Left lung (tissue), 10 donors: ENCODE measurements around the gene VWA5B2. TPM values are rescaled to one million over a fixed set of nuclear protein-coding genes. Genes with fewer than 3 reads are reported as not detected.

Experiments
- ATAC-seq: fragments of 200-7000 bp; cut with Tn5 transposase; one replicate; pipeline ENCODE4 v1.9.1; 2020; ENCODE audit warnings: moderate library complexity
- DNase-seq, 4 donors: peaks; one replicate each; pipeline ENCODE4 v3.0.0-alpha.2; 2013 to 2020
- H3K27ac ChIP-seq, 2 donors: fragments of 200-600 bp; sonication (generic) in 1 of 2; one replicate each; pipeline versions ENCODE4 v1.5.0 to v1.8.0; 2020 to 2021
- H3K27me3 ChIP-seq, 2 donors: fragments of 200-600 bp; sonication (generic) in 1 of 2; one replicate each; pipeline versions ENCODE4 v1.5.0 to v1.8.0; 2020 to 2021
- H3K36me3 ChIP-seq, 2 donors: fragments of 200-600 bp; sonication (generic) in 1 of 2; one replicate each; pipeline versions ENCODE4 v1.5.0 to v1.8.0; 2020 to 2021
- H3K4me1 ChIP-seq, 2 donors: fragments of 200-600 bp; one replicate each; pipeline ENCODE4 v1.8.0; 2021
- H3K4me3 ChIP-seq, 2 donors: fragments of 200-600 bp; sonication (generic) in 1 of 2; one replicate each; pipeline versions ENCODE4 v1.5.0 to v1.8.0; 2020 to 2021; ENCODE audit warnings: mild to moderate bottlenecking in 1 of 2
- H3K9me3 ChIP-seq, 2 donors: fragments of 200-600 bp; sonication (generic) in 1 of 2; one replicate each; pipeline versions ENCODE4 v1.5.0 to v1.8.0; 2020 to 2021
- intact Hi-C, 2 donors: fragments of 100-400 bp; cut with DNase I; formaldehyde crosslinking; loops; one replicate each; pipeline versions ENCODE4 v1.11.2 to v1.14.2; 2022
- polyA plus RNA-seq, 6 donors: library from polyadenylated mRNA; unstranded; fragments of 120-200 nt; gene quantifications; one replicate each; pipeline ENCODE4 v1.2.1, GENCODE V29; 2013; ENCODE audit not compliant: insufficient read length in 6 of 6
- total RNA-seq, 2 donors: library from RNA; stranded (reverse); fragmentation: NEBNext Ultra II Directional; extraction: Animal tissue kit (Norgen Biotek cat#: 25700); gene quantifications; one replicate each; pipeline ENCODE4 v1.2.1, GENCODE V29; 2021
- TF ChIP-seq, protein P1 (sequence below), 2 donors: fragments of 200-600 bp; sonication (generic) in 1 of 2; IDR thresholded peaks; one replicate each; pipeline versions ENCODE4 v1.5.0 to v1.8.0; 2021; ENCODE audit warnings: antibody characterized with exemption in 2 of 2
- donor health status: DM: no; HTN: yes; CAD: no.
- donor health status: DM: no; HTN: no; CAD: no.

Gene VWA5B2
- total and polyA plus RNA-seq, 8 donors: 0.31 to 2.4 (median 1.4) TPM; not detected in 1

DNA sequence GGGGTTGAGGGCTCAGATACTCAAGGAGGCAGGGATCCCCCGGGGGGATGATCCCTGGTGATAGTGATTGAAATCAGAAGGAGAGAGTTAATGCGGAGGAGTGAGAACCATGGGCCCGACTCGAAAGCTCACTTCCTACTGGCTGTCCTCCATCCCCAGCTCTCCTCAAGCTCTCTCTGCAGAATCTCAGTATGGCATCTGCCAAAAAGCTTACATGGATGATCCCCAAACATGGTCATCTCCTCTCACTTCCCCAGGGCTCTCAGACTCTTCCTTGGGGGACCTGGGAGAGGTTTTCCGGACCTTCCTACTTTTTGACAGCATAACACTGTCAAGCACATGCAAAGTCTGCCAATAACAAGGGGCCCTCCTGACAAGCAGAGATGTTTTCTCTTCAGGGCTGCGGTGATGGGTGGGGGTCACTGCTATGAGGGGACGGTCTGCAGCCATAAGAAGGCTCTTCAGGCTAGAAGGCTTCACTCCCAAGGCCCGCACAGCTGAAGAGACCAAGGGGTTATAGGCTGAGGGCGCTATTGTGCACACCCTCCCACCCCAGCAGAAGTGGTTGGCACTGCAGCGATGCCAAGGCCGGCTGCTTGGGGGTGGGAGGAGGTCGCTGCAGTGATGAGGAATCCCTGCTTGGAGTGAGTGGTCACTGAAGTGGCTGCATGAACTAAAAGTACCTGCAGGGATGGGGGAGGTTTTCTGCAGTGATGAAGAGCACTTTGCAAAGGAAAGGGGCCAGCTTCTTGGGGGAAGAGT, 828 bp upstream of the VWA5B2 start:
- Histone ChIP-seq H3K27ac (no peak overlapping the region), H3K4me3 (peak overlapping the region in 1 of 2 donors; percentile 40), H3K9me3 (no peaks in the 10 kb centered on the region), H3K4me1 (peaks cover 12 to 23% of the 10 kb centered on the region in 2 donors), H3K27me3 (peaks cover 46 to 88% of the 10 kb centered on the region in 2 donors), H3K36me3 (no peaks in the 10 kb centered on the region)
- intact Hi-C loops: no loop called here
- DNase-seq: peak in 1 of 4 donors; percentile 28
- no peak for ATAC-seq
- TF ChIP-seq, protein P1, sequence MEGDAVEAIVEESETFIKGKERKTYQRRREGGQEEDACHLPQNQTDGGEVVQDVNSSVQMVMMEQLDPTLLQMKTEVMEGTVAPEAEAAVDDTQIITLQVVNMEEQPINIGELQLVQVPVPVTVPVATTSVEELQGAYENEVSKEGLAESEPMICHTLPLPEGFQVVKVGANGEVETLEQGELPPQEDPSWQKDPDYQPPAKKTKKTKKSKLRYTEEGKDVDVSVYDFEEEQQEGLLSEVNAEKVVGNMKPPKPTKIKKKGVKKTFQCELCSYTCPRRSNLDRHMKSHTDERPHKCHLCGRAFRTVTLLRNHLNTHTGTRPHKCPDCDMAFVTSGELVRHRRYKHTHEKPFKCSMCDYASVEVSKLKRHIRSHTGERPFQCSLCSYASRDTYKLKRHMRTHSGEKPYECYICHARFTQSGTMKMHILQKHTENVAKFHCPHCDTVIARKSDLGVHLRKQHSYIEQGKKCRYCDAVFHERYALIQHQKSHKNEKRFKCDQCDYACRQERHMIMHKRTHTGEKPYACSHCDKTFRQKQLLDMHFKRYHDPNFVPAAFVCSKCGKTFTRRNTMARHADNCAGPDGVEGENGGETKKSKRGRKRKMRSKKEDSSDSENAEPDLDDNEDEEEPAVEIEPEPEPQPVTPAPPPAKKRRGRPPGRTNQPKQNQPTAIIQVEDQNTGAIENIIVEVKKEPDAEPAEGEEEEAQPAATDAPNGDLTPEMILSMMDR (IDR thresholded peaks at IDR 0.05): no peak

DNA sequence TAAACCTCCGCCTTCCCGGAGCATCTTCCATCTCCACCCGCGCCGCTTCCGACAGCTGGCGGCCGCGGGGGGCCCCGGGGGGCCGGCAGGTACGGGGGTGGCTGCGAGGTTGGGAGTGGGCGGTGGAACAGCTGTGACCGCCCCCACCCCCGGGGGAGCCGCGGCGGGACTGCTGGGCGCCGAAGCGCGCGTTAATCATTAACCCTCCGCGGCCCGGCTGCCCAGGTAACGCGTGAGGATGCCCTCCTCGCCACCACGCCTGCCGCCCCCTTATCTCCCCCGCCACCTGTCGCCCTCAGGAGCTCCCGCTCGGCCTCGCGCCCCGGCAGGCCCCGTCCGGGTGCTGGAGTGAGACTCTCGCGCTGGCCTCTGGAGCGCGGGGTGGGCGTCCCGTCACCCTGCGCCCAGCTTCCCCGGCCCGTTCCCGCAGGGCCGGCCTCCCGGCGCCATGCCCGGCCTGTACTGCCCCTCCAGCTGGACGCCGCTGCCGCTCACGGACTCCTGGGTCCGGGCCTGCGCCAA, 757 bp downstream of the VWA5B2 start:
- ATAC-seq: no peak
- Histone ChIP-seq H3K36me3 (no peaks in the 10 kb centered on the region), H3K27me3 (peaks cover 46 to 99% of the 10 kb centered on the region in 2 donors), H3K4me1 (peaks cover 12 to 23% of the 10 kb centered on the region in 2 donors), H3K9me3 (no peaks in the 10 kb centered on the region), H3K27ac (no peak overlapping the region), H3K4me3 (peak overlapping the region; percentile 27 to 40)
- DNase-seq: peak in 1 of 4 donors; percentile 63
- TF ChIP-seq, protein P1 (IDR thresholded peaks at IDR 0.05): no peak
- intact Hi-C loops: loop anchor here in 1 of 2 donors (10.0 kb wide), 1 partner anchor 85 kb away; no protein-coding TSS in a partner anchor

DNA sequence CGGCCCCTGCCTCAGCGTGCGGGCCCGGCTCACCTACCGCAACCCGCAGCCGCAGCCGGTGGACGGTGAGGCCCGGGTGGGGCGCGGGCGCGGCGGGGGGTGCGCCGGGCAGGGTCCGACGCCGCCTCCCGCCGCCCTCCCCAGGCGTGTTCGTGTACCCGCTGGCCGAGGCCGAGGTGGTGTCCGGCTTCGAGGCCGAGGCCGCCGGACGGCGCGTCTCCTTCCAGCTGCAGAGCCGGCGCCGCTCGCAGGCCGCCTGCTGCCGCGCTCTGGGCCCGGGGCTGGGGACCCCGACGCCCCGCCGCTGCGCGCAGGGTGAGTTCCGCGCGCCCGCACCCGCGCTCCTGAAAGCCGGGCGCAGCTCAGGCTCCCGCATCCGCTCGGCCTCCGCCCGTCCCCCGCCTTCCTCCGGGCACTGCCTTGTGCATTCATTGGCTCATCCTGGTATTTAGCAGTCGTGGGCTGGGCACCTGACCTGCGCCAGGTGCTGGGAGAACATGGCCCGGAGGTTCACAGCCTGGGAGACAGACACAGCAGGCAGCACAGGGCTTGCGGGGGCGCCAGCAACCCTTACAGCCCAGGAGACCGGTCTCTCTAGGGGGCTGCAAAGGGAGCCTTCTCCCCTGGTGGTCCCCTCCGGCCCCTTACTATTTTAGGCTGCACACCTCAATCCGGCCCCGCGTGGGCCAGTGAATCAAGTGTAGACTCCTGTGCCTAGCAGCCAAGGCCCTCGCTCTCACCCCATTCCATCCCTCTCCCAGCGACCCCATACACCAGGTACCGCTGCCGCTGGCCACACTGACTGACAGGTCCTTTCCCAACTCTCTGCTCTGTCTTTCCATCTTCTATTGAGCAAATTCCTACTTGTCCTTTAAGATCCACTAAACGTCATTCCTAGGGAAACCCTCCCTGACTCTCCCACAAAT, 1.5 kb downstream of the VWA5B2 start:
- Histone ChIP-seq H3K4me1 (peaks cover 12 to 23% of the 10 kb centered on the region in 2 donors), H3K36me3 (no peaks in the 10 kb centered on the region), H3K27ac (no peak overlapping the region), H3K9me3 (no peaks in the 10 kb centered on the region), H3K27me3 (peaks cover 46 to 92% of the 10 kb centered on the region in 2 donors), H3K4me3 (peak overlapping the region in 1 of 2 donors; percentile 40)
- TF ChIP-seq, protein P1 (IDR thresholded peaks at IDR 0.05): no peak
- DNase-seq (peak in 1 of 4 donors; percentile 78), ATAC-seq (peak; percentile 26)
- intact Hi-C loops: loop anchor here in 1 of 2 donors (10.0 kb wide), 1 partner anchor 86 kb away; no protein-coding TSS in a partner anchor

DNA sequence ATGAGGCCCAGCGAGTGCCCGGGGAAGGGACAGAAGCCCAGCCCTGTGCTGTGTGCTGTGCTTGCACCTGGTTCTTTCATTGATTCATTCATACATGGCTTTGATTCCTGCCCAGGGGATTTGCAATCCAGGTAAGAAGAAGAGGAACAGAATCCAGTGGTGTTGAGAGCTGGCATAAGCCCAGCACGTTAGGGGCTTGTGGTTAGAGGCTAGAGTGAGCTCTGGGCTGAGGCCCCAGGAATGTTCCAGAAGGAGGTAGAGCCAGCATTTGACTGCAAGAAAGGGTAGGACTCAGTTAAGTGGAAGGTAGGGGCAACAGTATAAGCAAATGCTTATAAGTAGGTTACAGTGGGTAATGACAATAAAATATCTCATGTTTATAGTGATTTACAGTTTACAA, 2.3 kb downstream of the VWA5B2 start:
- Histone ChIP-seq H3K4me1 (peaks cover 12 to 23% of the 10 kb centered on the region in 2 donors), H3K4me3 (no peak overlapping the region), H3K27ac (no peak overlapping the region), H3K9me3 (no peaks in the 10 kb centered on the region), H3K36me3 (no peaks in the 10 kb centered on the region), H3K27me3 (peaks cover 46 to 89% of the 10 kb centered on the region in 2 donors)
- intact Hi-C loops: loop anchor here in 1 of 2 donors (10.0 kb wide), 1 partner anchor 87 kb away; no protein-coding TSS in a partner anchor
- TF ChIP-seq, protein P1 (IDR thresholded peaks at IDR 0.05): no peak
- DNase-seq (no peak), ATAC-seq (no peak)
